Testis (tissue), 3 donors: ENCODE results near the gene MTPN. TPM values are rescaled to one million over a fixed set of nuclear protein-coding genes. Genes with fewer than 3 reads are reported as not detected.

Source experiments
- DNase-seq: peaks from one replicate; pipeline ENCODE4 v3.0.0-alpha.2; 2019
- H3K27ac ChIP-seq, 2 donors: fragments of 200-600 bp; sonication (generic); one replicate each; pipeline ENCODE4 v1.5.1; 2019
- H3K27me3 ChIP-seq: fragments of 200-600 bp; sonication (generic); one replicate; pipeline ENCODE4 v1.5.1; 2019
- H3K36me3 ChIP-seq: fragments of 200-600 bp; sonication (generic); one replicate; pipeline ENCODE4 v1.5.1; 2017; ENCODE audit warnings: low read depth; ENCODE audit errors: missing control alignments
- H3K4me1 ChIP-seq: fragments of 200-600 bp; sonication (generic); one replicate; pipeline ENCODE4 v1.5.1; 2019
- H3K4me3 ChIP-seq, 2 donors: fragments of 200-600 bp; sonication (generic); one replicate each; pipeline ENCODE4 v1.5.1; 2017 to 2019
- H3K9me3 ChIP-seq: fragments of 200-600 bp; sonication (generic); one replicate; pipeline ENCODE4 v1.5.1; 2017
- POLR2A ChIP-seq: fragments of 450-650 bp; IDR thresholded peaks from one replicate; pipeline ENCODE4 v1.6.1; 2017; ENCODE audit warnings: antibody characterized with exemption, mild to moderate bottlenecking, moderate library complexity
- WGBS, 2 donors: methylation state at CpG; one replicate each; pipeline ENCODE4 v1.1.5; 2018; 5-methylcytosine and 5-hydroxymethylcytosine counted together
- intact Hi-C: fragments of 100-400 bp; cut with DNase I; formaldehyde crosslinking; loops from one replicate; pipeline ENCODE4 v1.15.1; 2023; ENCODE audit warnings: low total_unique reads
- polyA plus RNA-seq: library from polyadenylated mRNA; stranded (reverse); fragments of 350-450 nt; fragmentation: Illumina TruSeq; extraction: RNeasy Lipid Tissue Mini Kit (QIAGEN cat#74804); gene quantifications from one replicate; pipeline ENCODE4 v1.2.3, GENCODE V29; 2014; ENCODE audit warnings: low read depth, low replicate concordance; ENCODE audit not compliant: insufficient read depth
- total RNA-seq, 2 donors: library from RNA; depleted of rRNA; stranded (reverse); fragments of >200 nt; gene quantifications; one replicate each; pipeline ENCODE4 v1.2.3, GENCODE V29; 2016
- TF ChIP-seq, protein P1 (sequence below), 3 experiments: fragments of 450-650 bp in 2 of 3; fragments of 200-600 bp in 1 of 3; sonication (generic) in 1 of 3; IDR thresholded peaks; one replicate each; pipeline ENCODE4 v1.5.1; 2016 to 2019; ENCODE audit warnings: antibody characterized with exemption in 3 of 3, mild to moderate bottlenecking in 2 of 3, moderate library complexity in 1 of 3

Gene MTPN
- total and polyA plus RNA-seq, 3 donors from 2014 or later = 141 to 144 (median 142) TPM

DNA sequence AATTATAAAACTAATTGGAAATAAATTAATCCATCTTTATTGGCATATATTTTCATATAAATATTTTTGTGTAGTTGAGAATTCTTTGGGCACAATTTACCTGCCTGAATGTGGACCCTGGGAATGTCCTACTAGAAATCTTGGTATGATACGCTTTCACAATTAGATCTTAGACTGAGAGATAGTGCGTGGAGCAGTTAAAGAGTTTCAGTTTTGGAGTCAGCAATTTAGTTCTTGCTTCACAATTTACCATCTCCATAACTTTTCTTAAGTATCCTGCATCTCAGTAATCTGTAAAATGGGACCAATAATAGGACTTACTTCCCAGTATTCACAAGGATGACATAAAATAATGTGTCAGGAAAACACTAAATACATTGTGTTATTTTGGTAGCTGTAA is 2.0 kb downstream of the MTPN start:
- no peak overlapping the region for H3K4me3 ChIP-seq
- H3K36me3 ChIP-seq = no peaks in the 10 kb centered on the region
- TF ChIP-seq, protein P1, sequence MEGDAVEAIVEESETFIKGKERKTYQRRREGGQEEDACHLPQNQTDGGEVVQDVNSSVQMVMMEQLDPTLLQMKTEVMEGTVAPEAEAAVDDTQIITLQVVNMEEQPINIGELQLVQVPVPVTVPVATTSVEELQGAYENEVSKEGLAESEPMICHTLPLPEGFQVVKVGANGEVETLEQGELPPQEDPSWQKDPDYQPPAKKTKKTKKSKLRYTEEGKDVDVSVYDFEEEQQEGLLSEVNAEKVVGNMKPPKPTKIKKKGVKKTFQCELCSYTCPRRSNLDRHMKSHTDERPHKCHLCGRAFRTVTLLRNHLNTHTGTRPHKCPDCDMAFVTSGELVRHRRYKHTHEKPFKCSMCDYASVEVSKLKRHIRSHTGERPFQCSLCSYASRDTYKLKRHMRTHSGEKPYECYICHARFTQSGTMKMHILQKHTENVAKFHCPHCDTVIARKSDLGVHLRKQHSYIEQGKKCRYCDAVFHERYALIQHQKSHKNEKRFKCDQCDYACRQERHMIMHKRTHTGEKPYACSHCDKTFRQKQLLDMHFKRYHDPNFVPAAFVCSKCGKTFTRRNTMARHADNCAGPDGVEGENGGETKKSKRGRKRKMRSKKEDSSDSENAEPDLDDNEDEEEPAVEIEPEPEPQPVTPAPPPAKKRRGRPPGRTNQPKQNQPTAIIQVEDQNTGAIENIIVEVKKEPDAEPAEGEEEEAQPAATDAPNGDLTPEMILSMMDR (IDR thresholded peaks at IDR 0.05) = no peak
- no peak for TF ChIP-seq POLR2A
- H3K9me3 ChIP-seq = no peaks in the 10 kb centered on the region
- no peaks in the 10 kb centered on the region for H3K27me3 ChIP-seq
- intact Hi-C loops = no loop called here
- H3K4me1 ChIP-seq = peaks cover 11% of the 10 kb centered on the region
- no peak for DNase-seq
- H3K27ac ChIP-seq = no peak overlapping the region
- 67 to 72% methylated on average over 2 of the region's 2 CpGs for WGBS, 2 donors

DNA sequence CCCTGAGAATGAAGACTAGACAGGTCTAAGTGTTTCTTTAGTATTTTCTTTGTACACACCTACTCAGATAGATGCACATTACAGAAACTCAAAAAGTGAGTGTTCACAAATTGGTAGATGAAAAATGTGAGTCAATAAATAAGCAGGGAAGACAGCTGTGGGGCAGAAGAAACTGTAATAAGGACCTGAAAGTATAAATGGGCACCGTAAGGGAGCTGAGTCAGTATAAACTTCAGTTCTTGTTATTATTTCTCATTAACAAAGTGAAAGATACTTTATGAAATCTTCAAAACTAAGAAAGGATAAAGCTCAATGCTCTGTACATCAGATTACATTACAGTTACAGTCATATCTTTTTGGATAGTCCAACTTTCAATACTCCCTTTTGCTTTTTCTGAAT is 2.5 kb downstream of the MTPN start:
- Histone ChIP-seq H3K36me3 (no peaks in the 10 kb centered on the region), H3K27ac (no peak overlapping the region), H3K4me1 (peaks cover 8% of the 10 kb centered on the region), H3K27me3 (no peaks in the 10 kb centered on the region), H3K4me3 (no peak overlapping the region), H3K9me3 (no peaks in the 10 kb centered on the region)
- intact Hi-C loops = no loop called here
- TF ChIP-seq, protein P1 (IDR thresholded peaks at IDR 0.05) = no peak
- TF ChIP-seq POLR2A = no peak
- no peak for DNase-seq
- WGBS, 2 donors = 43 to 62% methylated on average over 1 of the region's 1 CpG

DNA sequence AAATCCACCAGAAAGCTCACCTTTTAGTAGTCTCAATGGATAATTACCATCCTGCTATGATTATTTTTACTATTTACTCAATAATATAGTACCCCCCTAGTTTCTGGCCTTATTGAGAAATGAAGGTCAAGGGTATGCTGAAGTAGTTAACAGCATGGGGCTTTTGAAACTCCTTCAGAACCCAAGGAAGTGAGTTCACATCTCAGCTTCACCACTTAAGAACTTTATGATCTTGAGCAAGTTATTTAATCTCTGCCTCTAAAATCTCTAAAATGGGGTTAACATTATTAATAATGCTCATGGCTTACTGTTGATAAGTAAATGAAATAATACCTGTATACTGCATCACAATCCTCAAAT is 5.8 kb downstream of the MTPN start:
- TF ChIP-seq POLR2A = no peak
- TF ChIP-seq, protein P1 (IDR thresholded peaks at IDR 0.05) = no peak
- H3K36me3 ChIP-seq = no peaks in the 10 kb centered on the region
- H3K4me3 ChIP-seq = no peak overlapping the region
- DNase-seq = no peak
- intact Hi-C loops = no loop called here
- H3K27ac ChIP-seq = no peak overlapping the region
- H3K4me1 ChIP-seq = peaks cover 8% of the 10 kb centered on the region
- no peaks in the 10 kb centered on the region for H3K9me3 ChIP-seq
- H3K27me3 ChIP-seq = no peaks in the 10 kb centered on the region

DNA sequence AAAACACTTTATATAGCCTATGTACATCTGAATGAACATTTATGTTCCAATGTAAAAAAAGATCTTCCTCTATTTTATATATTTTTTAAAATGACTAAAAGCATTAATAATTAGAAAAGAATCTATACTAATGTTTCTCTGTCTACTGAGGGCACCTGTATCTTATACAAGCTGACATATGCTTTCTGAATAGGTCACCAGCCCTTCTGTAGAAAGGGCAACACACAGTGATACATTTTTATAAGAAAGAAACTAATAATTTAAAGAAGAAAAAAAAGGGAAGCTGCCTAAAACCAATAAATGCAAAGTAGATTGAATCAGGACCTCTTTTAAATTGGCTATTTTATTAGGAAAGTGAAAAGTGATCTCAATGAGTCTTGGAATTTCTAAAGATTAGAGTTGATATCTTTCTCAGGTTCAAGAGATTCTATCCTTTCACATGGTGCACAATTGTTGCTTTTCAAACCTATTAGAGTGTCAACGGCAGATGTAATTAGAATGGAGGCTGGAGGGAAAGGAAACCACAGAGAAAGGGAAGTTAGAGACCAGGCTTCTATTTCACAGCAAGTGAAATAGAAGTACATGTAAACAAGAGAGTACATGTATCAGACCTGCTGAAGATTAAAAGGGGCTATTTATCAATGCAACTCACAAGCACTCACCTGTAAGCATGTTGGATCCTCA is 6.3 kb downstream of the MTPN start:
- Histone ChIP-seq H3K27me3 (no peaks in the 10 kb centered on the region), H3K36me3 (no peaks in the 10 kb centered on the region), H3K4me1 (peaks cover 4% of the 10 kb centered on the region), H3K27ac (no peak overlapping the region), H3K9me3 (no peaks in the 10 kb centered on the region), H3K4me3 (no peak overlapping the region)
- DNase-seq = no peak
- no peak for TF ChIP-seq POLR2A
- TF ChIP-seq, protein P1 (IDR thresholded peaks at IDR 0.05) = no peak
- intact Hi-C loops = no loop called here
- WGBS, 2 donors = 70 to 77% methylated on average over 1 of the region's 1 CpG

DNA sequence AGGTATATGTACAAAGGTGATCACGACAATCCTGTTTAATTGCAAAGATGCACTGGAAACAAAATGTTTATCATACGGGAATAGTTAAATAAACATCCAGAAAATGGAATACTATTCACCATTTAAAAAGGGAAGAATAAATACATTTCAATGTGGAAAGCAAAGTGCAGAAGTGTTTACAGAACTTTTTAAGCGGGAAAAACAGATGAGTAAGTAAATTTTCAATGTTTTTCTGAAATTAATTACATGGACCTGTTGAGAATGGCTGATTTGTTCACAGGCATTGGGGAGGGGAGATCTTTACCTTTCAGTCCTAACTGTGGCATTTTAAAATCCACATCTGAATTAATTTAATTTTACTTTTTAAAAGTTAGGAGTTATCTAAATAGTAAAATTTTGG is 7.1 kb downstream of the MTPN start:
- Histone ChIP-seq H3K27me3 (no peaks in the 10 kb centered on the region), H3K36me3 (no peaks in the 10 kb centered on the region), H3K27ac (no peak overlapping the region), H3K4me3 (no peak overlapping the region), H3K4me1 (no peaks in the 10 kb centered on the region), H3K9me3 (no peaks in the 10 kb centered on the region)
- TF ChIP-seq, protein P1 (IDR thresholded peaks at IDR 0.05) = no peak
- no peak for TF ChIP-seq POLR2A
- intact Hi-C loops = no loop called here
- DNase-seq = no peak
- WGBS, 2 donors = 88 to 97% methylated on average over 3 of the region's 3 CpGs
